HG03196 (cell line): ENCODE measurements around the gene ANKRD60.

ENCODE experiments used
- ATAC-seq: cut with Tn5 transposase; IDR thresholded peaks from one replicate; pipeline ENCODE4 v1.9.1; 2021; ENCODE audit not compliant: unreplicated experiment

The ANKRD60 gene

GRCh38 chr20:58167759-58168158 is 60.7 kb downstream of the ANKRD60 start:
- no peak for ATAC-seq
